GM12865 (cell line): ENCODE results near the gene CFLAR.
A peak's percentile ranks its signal among the peaks of the same experiment; 100 is the strongest.

Experiments used
- DNase-seq: peaks from one replicate; pipeline ENCODE4 v3.0.0; 2010; ENCODE audit warnings: low read depth
- H3K4me3 ChIP-seq: 2 replicates; pipeline ENCODE4 v1.5.1; 2011; ENCODE audit warnings: mild to moderate bottlenecking, low read depth, low read length, control low read depth
- TF ChIP-seq, protein P1 (sequence below): IDR thresholded peaks from 2 replicates; pipeline ENCODE4 v1.5.1; 2011; ENCODE audit warnings: low read length, control low read depth, low read depth, inconsistent platforms; ENCODE audit not compliant: insufficient read depth; ENCODE audit errors: missing control alignments

Gene CFLAR

DNA sequence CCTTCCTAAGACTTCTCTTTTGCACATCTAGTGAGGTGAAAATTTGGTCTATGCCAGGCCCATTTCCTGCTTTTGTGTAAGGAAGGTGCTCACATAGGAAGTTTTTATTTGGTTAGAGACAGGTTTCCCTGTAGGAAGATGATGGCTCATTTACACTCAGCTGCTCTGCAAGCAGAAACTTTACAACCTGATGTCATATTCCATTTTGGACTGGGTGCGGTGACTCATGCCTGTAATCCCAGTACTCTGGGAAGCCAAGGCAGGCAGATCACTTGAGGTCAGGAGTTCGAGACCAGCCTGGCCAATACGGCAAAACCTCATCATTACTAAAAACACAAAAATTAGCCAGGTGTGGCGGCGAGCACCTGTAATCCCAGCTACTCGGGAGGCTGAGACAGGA lies 102.8 kb downstream of the CFLAR start:
- TF ChIP-seq, protein P1, sequence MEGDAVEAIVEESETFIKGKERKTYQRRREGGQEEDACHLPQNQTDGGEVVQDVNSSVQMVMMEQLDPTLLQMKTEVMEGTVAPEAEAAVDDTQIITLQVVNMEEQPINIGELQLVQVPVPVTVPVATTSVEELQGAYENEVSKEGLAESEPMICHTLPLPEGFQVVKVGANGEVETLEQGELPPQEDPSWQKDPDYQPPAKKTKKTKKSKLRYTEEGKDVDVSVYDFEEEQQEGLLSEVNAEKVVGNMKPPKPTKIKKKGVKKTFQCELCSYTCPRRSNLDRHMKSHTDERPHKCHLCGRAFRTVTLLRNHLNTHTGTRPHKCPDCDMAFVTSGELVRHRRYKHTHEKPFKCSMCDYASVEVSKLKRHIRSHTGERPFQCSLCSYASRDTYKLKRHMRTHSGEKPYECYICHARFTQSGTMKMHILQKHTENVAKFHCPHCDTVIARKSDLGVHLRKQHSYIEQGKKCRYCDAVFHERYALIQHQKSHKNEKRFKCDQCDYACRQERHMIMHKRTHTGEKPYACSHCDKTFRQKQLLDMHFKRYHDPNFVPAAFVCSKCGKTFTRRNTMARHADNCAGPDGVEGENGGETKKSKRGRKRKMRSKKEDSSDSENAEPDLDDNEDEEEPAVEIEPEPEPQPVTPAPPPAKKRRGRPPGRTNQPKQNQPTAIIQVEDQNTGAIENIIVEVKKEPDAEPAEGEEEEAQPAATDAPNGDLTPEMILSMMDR = no peak
- DNase-seq = no peak
- H3K4me3 ChIP-seq = no peak overlapping the region

DNA sequence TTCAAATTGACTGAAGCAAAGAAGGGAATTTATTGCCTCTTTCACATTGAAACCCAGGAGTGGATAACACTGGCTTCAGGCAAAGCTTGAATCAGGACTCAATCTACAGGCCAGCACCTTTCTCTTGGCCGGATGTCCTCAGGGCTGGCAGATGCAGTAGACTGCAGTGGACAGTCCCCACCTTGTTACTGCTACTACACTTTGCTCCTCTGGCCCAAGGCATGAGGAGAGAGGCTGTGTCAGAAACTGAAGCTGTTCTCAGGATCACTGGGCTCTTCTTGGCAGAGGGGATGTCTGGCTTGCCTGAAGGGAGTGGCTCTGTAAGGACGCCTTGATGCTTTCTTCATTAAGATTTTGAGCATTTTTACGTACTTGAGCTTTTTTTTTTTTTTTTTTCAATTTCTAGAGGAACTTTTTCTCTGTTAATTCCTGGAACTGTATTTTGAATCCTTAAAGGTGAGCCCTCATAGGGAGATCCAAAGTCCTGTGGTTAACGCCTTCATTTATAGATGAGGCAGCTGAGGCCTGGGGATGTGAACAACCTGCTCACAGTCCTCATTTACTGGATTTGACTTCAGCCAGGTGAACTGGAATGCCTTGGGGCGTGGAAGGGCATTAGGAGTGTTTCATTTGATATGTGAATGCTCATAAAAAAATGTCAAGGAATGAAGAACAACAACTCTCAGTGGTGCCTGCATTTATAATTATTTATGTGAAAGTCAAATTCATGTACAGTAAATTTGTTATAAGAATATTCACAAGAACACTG lies 103.5 kb downstream of the CFLAR start:
- TF ChIP-seq, protein P1 = no peak
- H3K4me3 ChIP-seq = no peak overlapping the region
- DNase-seq = no peak

DNA sequence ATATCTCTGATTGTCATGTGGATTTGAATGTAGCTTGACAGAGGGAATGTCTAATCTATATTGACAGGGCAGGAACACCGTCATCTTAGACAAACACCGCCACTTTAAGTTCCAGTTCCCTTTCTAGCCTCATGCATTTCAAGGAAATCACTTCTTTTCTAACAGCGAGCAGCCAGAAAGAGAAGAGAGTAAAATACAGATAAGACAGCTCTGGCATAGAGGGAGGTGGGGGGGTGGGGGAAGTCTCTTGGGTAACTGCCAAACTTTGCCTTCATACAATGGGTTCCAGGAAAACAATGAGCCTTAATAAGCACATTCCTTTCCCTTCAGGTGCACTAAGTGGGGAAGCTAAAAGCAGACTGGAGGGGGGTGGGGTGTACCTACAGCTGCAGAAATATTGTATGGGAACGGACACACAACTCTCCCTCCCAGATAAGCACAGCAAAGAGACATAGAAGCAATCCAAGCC lies 104.2 kb downstream of the CFLAR start:
- DNase-seq = no peak
- TF ChIP-seq, protein P1 = no peak
- H3K4me3 ChIP-seq = no peak overlapping the region

DNA sequence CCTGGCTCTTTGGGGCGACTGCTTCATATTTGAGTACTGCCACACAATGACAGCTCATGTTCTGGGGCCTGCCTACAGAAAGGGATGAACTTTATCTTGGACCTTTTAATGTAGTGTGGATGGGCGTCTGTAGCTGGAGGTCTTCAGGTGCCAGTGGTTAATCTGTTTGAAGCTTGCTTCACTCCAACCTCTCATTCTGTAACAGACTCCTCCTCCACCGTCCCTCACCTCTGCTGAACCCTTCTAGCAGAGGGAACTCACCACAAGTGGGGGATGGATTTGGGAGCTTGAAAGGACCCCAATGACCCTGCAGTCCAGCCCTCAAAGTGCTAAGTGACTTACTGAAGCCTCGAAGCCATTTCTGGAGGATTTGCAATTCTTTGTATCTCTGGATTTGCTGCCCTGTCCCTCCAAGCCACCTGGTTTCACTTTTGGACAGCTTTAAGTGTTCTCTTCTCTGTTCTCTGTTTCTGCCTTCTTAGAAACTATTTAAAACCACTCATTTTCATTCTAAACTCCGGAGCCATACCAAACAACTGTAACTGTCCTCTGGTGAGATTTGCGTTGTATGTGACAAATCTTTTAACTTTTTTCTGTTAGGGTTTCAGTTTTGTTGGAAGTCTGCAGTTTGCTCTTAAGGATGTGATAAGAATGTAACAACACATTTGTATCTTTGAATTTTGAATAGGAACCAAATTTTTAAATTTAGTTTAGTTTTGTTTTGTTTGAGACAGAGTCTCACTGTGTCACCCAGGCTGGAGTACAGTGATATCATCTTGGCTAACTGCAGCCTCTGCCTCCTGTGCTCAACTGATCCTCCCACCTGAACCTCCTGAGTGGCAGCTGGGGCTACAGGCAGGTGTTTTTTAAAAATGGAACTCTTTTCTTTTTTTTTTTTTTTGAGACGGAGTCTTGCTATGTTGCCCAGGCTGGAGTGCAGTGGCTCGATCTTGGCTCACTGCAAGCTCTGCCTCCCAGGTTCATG lies 107.4 kb downstream of the CFLAR start:
- TF ChIP-seq, protein P1 = no peak
- no peak overlapping the region for H3K4me3 ChIP-seq
- DNase-seq = peak; percentile 79
